ENCODE measurements around the gene CACNA1C.
"Not testable (repeated sequence)": the region's sequence is repeated elsewhere in the genome, so short reads cannot be mapped to it uniquely, and the experiment has no call there.

Gene CACNA1C

GRCh38 chr12:2102736-2103135, 49.9 kb downstream of the CACNA1C start:
- H3K27me3 Mint-ChIP-seq, DNase-seq, H3K4me1 Mint-ChIP-seq, H3K9me3 Mint-ChIP-seq, CTCF ChIA-PET, H3K27ac Mint-ChIP-seq, H3K4me3 Mint-ChIP-seq, H3K36me3 Mint-ChIP-seq: not testable (repeated sequence)

DNA sequence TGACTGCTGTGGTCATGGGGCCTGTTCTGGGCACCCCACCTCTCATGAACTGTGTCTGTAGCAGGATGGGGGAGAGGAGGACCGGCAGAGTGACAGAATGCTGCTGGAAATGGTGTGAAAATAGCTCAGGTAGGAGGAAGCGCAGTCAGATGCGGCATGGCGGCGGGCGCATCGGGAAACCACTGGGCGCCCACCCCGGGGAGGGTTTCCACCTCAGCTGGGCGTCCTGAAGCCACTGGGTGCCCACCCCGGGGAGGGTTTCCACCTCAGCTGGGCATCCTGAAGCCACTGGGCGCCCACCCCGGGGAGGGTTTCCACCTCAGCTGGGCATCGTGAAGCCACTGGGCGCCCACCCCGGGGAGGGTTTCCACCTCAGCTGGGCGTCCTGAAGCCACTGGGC, 52.6 kb downstream of the CACNA1C start:
- H3K4me3 Mint-ChIP-seq, H3K27me3 Mint-ChIP-seq, H3K9me3 Mint-ChIP-seq, H3K4me1 Mint-ChIP-seq, DNase-seq, H3K36me3 Mint-ChIP-seq, H3K27ac Mint-ChIP-seq, CTCF ChIA-PET: not testable (repeated sequence)

DNA sequence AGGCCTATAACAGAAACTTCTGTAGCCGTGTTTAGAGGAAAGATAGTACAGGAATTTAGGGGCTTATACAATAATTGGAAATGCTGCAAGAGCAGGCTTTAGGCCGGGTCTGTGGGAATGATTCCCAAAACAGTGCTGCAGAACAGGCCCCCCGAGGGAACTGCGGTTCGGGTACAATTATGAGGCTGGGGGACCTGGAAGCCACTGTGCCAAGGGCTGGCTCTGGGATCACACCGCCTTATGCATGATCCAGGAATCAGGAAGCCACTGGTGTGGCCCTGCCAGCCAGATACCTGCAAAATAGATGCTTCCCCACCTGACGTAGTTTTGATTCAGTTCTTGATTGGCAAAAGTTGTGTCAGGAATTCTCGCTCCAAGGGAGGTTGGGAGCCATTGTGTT, 55.4 kb downstream of the CACNA1C start:
- CTCF ChIA-PET: no interaction called here
- no peaks in the 10 kb centered on the region for H3K9me3 Mint-ChIP-seq
- no peaks in the 10 kb centered on the region for H3K4me1 Mint-ChIP-seq
- H3K27me3 Mint-ChIP-seq: no peaks in the 10 kb centered on the region
- H3K4me3 Mint-ChIP-seq: no peak overlapping the region
- no peaks in the 10 kb centered on the region for H3K36me3 Mint-ChIP-seq
- no peak overlapping the region for H3K27ac Mint-ChIP-seq
- no peak for DNase-seq

- no peaks in the 10 kb centered on the region for H3K9me3 Mint-ChIP-seq
- no peaks in the 10 kb centered on the region for H3K4me1 Mint-ChIP-seq
- CTCF ChIA-PET: no interaction called here
Measured at GRCh38 chr12:2108975-2109671, 56.3 kb downstream of the CACNA1C start.

DNA sequence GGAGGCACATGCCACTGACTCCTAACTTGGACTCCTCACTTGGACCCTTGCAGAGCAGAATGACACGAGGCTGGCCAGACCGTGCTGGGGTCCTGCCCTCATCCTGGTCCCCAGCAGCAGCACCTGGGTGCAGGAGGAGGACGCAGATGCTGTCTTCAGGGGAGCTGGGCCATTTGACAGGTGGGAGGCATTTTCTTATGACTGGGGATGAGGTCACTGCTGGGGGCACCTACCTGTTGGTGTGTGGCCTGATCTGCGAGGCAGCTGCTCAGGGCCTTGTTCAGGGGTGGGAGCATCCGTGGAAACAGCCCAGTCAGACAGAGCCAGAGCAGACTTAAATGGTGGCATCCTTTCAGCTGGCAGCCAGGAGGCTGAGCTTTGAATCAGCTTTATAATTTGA, 57.3 kb downstream of the CACNA1C start:
- H3K9me3 Mint-ChIP-seq: no peaks in the 10 kb centered on the region
- no peak overlapping the region for H3K27ac Mint-ChIP-seq
- no peak for DNase-seq
- CTCF ChIA-PET: no interaction called here
- H3K27me3 Mint-ChIP-seq: no peaks in the 10 kb centered on the region
- H3K4me1 Mint-ChIP-seq: no peaks in the 10 kb centered on the region
- H3K4me3 Mint-ChIP-seq: no peak overlapping the region
- H3K36me3 Mint-ChIP-seq: no peaks in the 10 kb centered on the region

More at GRCh38 chr12:2108975-2109671, 56.3 kb downstream of the CACNA1C start:
- Mint-ChIP-seq H3K4me3 (no peak overlapping the region), H3K27ac (no peak overlapping the region), H3K27me3 (no peaks in the 10 kb centered on the region), H3K36me3 (no peaks in the 10 kb centered on the region)
- DNase-seq: no peak

GRCh38 chr12:2110849-2111566, 58.2 kb downstream of the CACNA1C start:
- Mint-ChIP-seq H3K27me3 (no peaks in the 10 kb centered on the region), H3K4me1 (no peaks in the 10 kb centered on the region), H3K27ac (no peak overlapping the region), H3K9me3 (no peaks in the 10 kb centered on the region), H3K36me3 (no peaks in the 10 kb centered on the region), H3K4me3 (no peak overlapping the region)
- DNase-seq: no peak
- CTCF ChIA-PET: no interaction called here

DNA sequence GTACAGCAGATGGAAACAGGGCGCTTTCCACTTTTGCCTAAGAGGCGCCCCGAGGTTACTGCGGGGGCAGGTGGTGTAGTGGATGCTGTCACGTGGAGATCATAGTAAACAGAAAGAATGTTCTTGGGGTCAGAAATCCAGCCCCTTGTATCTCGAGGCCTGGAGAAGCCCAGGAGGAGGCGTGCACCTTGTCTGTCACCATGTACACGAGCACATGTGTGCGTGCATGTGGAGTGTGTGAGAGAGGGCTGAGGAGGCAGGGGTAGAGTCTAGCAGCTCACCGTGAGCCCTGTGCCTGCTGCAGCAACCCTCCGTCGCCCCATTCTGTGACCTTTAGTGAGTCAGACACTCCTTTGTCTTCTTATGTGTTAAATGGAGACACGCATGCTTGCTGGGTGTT, 59.0 kb downstream of the CACNA1C start:
- DNase-seq: no peak
- no peaks in the 10 kb centered on the region for H3K4me1 Mint-ChIP-seq
- CTCF ChIA-PET: no interaction called here
- no peak overlapping the region for H3K27ac Mint-ChIP-seq
- H3K4me3 Mint-ChIP-seq: no peak overlapping the region
- H3K27me3 Mint-ChIP-seq: no peaks in the 10 kb centered on the region
- H3K36me3 Mint-ChIP-seq: no peaks in the 10 kb centered on the region
- no peaks in the 10 kb centered on the region for H3K9me3 Mint-ChIP-seq

- no peak overlapping the region for H3K4me3 Mint-ChIP-seq
- H3K4me1 Mint-ChIP-seq: no peaks in the 10 kb centered on the region
- H3K9me3 Mint-ChIP-seq: no peaks in the 10 kb centered on the region
- H3K36me3 Mint-ChIP-seq: no peaks in the 10 kb centered on the region
- H3K27me3 Mint-ChIP-seq: no peaks in the 10 kb centered on the region
- H3K27ac Mint-ChIP-seq: no peak overlapping the region
- CTCF ChIA-PET: no interaction called here
- DNase-seq: no peak
Measured at GRCh38 chr12:2112401-2112800, 59.6 kb downstream of the CACNA1C start.

DNA sequence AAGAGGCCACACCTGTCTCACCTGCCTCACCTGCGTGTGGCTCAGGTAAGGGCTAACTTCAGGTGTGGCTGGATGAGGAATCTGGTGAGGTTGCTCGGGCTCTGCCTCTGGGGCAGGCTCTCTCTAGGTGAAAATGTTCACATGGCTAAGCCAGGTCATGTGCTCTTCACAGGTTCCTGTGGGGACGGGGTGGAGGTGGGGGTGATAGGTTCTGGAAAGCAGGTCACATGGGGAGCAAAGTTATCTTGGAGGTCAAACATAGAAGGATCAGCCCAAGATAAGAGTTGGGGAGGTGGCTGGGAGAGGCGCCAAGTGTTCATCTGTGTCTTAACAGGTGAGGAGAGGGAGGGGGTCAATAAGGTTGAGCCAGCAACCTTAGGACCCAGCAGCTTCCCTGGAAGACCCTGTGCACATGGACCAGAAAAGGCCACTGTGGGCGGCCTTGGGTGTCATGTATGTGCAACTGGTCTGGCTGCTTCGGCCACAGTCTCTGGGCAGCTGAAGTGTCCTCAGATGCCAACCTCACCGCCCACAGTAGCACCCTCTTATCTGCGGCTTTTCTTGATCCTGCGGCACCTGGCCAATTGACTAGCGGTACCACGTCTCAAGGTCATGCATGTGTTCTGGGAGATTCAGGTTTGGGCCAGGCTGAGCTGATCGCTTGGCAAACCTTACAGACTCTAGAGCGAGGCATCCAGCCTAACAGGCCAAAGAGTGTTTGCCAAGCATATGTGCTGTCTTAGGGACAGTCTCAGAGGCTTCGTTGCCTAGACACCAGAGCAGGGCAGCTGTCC, 60.5 kb downstream of the CACNA1C start:
- Mint-ChIP-seq H3K4me1 (no peaks in the 10 kb centered on the region), H3K4me3 (no peak overlapping the region), H3K27ac (no peak overlapping the region), H3K36me3 (no peaks in the 10 kb centered on the region), H3K27me3 (no peaks in the 10 kb centered on the region), H3K9me3 (no peaks in the 10 kb centered on the region)
- CTCF ChIA-PET: no interaction called here
- DNase-seq: no peak

- no peaks in the 10 kb centered on the region for H3K9me3 Mint-ChIP-seq
- no peak for DNase-seq
- H3K4me3 Mint-ChIP-seq: no peak overlapping the region
- no peaks in the 10 kb centered on the region for H3K4me1 Mint-ChIP-seq
- no peaks in the 10 kb centered on the region for H3K27me3 Mint-ChIP-seq
- H3K36me3 Mint-ChIP-seq: no peaks in the 10 kb centered on the region
- H3K27ac Mint-ChIP-seq: no peak overlapping the region
- CTCF ChIA-PET: no interaction called here
Measured at GRCh38 chr12:2114071-2114470, 61.3 kb downstream of the CACNA1C start.

GRCh38 chr12:2115101-2115845, 62.5 kb downstream of the CACNA1C start:
- no peaks in the 10 kb centered on the region for H3K4me1 Mint-ChIP-seq
- no peaks in the 10 kb centered on the region for H3K9me3 Mint-ChIP-seq
- H3K4me3 Mint-ChIP-seq: no peak overlapping the region
- no peaks in the 10 kb centered on the region for H3K27me3 Mint-ChIP-seq
- no peaks in the 10 kb centered on the region for H3K36me3 Mint-ChIP-seq
- DNase-seq: no peak
- H3K27ac Mint-ChIP-seq: no peak overlapping the region
- CTCF ChIA-PET: no interaction called here

GRCh38 chr12:2117541-2117940, 64.8 kb downstream of the CACNA1C start:
- Mint-ChIP-seq H3K36me3 (no peaks in the 10 kb centered on the region), H3K9me3 (no peaks in the 10 kb centered on the region), H3K4me3 (no peak overlapping the region), H3K27me3 (no peaks in the 10 kb centered on the region), H3K27ac (no peak overlapping the region), H3K4me1 (no peaks in the 10 kb centered on the region)
- CTCF ChIA-PET: no interaction called here
- DNase-seq: no peak

DNA sequence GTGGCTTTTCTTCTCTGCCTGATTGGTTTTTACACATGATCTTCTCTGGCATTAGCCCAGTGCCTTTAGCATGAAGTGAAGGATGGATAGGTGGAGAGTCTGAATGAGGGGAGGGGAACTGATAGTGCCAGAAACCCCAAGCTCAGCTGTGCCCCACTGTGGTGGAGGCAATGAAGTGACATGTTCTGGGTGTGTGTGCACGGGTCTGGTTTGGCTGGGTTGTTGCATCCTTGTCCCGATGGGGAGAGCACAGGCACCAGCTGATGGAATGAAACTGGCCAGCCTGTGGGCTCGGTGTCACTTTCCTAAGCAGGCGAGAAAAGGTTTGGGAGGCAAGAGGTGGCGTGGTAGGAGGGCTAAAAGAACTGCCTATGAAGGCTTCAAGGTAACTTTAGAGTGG, 65.3 kb downstream of the CACNA1C start:
- Mint-ChIP-seq H3K4me1 (no peaks in the 10 kb centered on the region), H3K27ac (no peak overlapping the region), H3K4me3 (no peak overlapping the region), H3K9me3 (no peaks in the 10 kb centered on the region), H3K36me3 (no peaks in the 10 kb centered on the region), H3K27me3 (no peaks in the 10 kb centered on the region)
- CTCF ChIA-PET: no interaction called here
- DNase-seq: no peak

DNA sequence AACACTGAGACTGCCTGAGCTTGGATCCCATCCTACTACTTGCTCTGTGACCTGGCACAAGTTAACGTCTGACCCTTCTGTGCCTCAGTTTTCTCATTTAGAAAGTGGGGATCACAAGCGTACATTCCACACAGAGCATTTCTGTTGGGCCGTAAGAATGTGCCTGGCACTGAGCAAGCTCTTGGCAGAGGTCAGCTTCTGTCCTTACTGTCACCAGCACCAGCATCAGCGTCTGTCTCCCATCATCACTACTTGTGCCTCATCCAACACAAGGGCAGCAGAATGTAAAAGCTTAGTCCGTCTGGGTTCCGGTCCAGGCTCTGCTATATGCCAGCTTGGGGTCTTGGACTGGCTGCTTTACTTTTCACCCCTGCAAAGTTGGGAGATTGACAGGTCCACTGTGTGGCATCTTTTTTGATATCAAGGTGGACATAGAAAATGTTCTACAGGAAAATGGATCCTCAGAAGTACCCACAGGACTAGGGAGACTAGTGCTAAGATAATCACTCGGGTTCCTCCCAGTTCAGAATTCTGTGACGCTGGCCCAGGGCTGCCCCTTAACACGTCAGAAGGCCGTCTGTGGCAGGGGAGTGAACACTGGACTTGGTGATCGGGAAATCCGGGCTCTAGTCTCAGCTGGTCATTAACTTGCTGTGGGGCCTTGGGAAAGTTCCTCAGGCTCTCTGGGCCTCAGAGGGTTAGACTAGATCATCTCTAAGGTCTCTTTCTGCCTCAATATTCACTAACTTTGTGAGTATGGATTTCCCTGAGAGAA, 65.9 kb downstream of the CACNA1C start:
- Mint-ChIP-seq H3K27me3 (no peaks in the 10 kb centered on the region), H3K27ac (no peak overlapping the region), H3K36me3 (no peaks in the 10 kb centered on the region), H3K4me1 (no peaks in the 10 kb centered on the region), H3K9me3 (no peaks in the 10 kb centered on the region), H3K4me3 (no peak overlapping the region)
- DNase-seq: no peak
- CTCF ChIA-PET: no interaction called here
